Heart right ventricle (tissue), 16 donors: Measurements from ENCODE around the gene RANGRF. TPM values are rescaled to one million over a fixed set of nuclear protein-coding genes. Genes with fewer than 3 reads are reported as not detected.
A peak's percentile ranks its signal among the peaks of the same experiment; 100 is the strongest.

ENCODE experiments used
- ATAC-seq, 8 donors: fragments of 200-7000 bp; cut with Tn5 transposase; one replicate each; pipeline ENCODE4 v1.9.1; 2020; ENCODE audit warnings: mild to moderate bottlenecking in 8 of 8, moderate library complexity in 8 of 8, moderate number of reproducible peaks in 1 of 8
- DNase-seq, 2 donors: peaks; one replicate each; pipeline ENCODE4 v3.0.0-alpha.2; 2020
- H3K27ac ChIP-seq, 10 donors: fragments of 200-600 bp; sonication (generic) in 2 of 10; one replicate each; pipeline versions ENCODE4 v1.5.0 to v1.8.0; 2020 to 2022; ENCODE audit warnings: mild to moderate bottlenecking in 3 of 10
- H3K27me3 ChIP-seq, 7 donors: fragments of 200-600 bp; one replicate each; pipeline ENCODE4 v1.8.0; 2021 to 2022; ENCODE audit warnings: mild to moderate bottlenecking in 2 of 7
- H3K36me3 ChIP-seq, 9 donors: fragments of 200-600 bp; sonication (generic) in 1 of 9; one replicate each; pipeline versions ENCODE4 v1.5.0 to v1.8.0; 2020 to 2022; ENCODE audit warnings: mild to moderate bottlenecking in 2 of 9
- H3K4me1 ChIP-seq, 9 donors: fragments of 200-600 bp; sonication (generic) in 1 of 9; one replicate each; pipeline versions ENCODE4 v1.5.0 to v1.8.0; 2020 to 2022; ENCODE audit warnings: mild to moderate bottlenecking in 4 of 9
- H3K4me3 ChIP-seq, 10 donors: fragments of 200-600 bp; sonication (generic) in 2 of 10; one replicate each; pipeline versions ENCODE4 v1.5.0 to v1.8.0; 2020 to 2022; ENCODE audit warnings: mild to moderate bottlenecking in 7 of 10, moderate library complexity in 2 of 10
- H3K9me3 ChIP-seq, 11 donors: fragments of 200-600 bp in 10 of 11; sonication (generic) in 2 of 11; one replicate each; pipeline versions ENCODE4 v1.5.0 to v1.8.0; 2013 to 2022; ENCODE audit warnings: mild to moderate bottlenecking in 2 of 11, control low read depth in 1 of 11, moderate library complexity in 1 of 11
- CTCF ChIP-seq, 9 donors: fragments of 200-600 bp; sonication (generic) in 2 of 9; IDR thresholded peaks; one replicate each; pipeline versions ENCODE4 v1.5.0 to v1.8.0; 2021 to 2022; ENCODE audit warnings: antibody characterized with exemption in 9 of 9, mild to moderate bottlenecking in 5 of 9, moderate library complexity in 1 of 9
- WGBS, 2 donors: extraction: QIAGEN DNeasy Blood & Tissue Kit; methylation state at CpG; one replicate each; pipeline ENCODE4 v1.1.7; 2013; ENCODE audit warnings: inconsistent platforms in 1 of 2; 5-methylcytosine and 5-hydroxymethylcytosine counted together
- intact Hi-C, 10 donors: fragments of 100-400 bp; cut with DNase I; formaldehyde crosslinking; loops; one replicate each; pipeline versions ENCODE4 v1.11.1 to v1.14.2; 2022
- long read RNA-seq, 3 donors: library from polyadenylated mRNA; unstranded; transcript quantifications; one replicate each; pipeline ENCODE4 v2.0.0, GENCODE V29; 2020 to 2021
- polyA plus RNA-seq, 2 donors: library from polyadenylated mRNA; stranded (reverse); fragments of 200-250 nt; gene quantifications; one replicate each; pipeline ENCODE4 v1.2.3, GENCODE V29; 2013
- total RNA-seq, 10 donors: library from RNA; stranded (reverse); fragmentation: NEBNext Ultra II Directional in 3 of 10; extraction: Animal tissue kit (Norgen Biotek cat#: 25700) in 3 of 10; gene quantifications; one replicate each; pipeline versions ENCODE4 v1.2.1 to v1.2.4, GENCODE V29; 2021 to 2023
- donor health status: Arrhythmogenic right ventricular cardiomyopathy.
- donor health status: ischemic (EF 13 %, LVEDD 7.1; RV severe dilation, severe dysfunction).
- donor health status: healthy with polysubstance abuse.
- donor health status: DM: no; HTN: yes; CAD: no.
- donor health status: DM: no; HTN: no; CAD: no.
- donor health status: ischemic (EF 25% LVEDD 6.9; RV normal size, moderate dysfunction).
- donor health status: ischemic (EF 25% LVEDD 5.7; RV mildly dilated, moderate dysfunction).
- donor health status: healthy.
- donor health status: DM: yes; HTN: yes; CAD: no.
- donor health status: Ischemic cardiomyopathy.
- donor health status: ischemic (EF 35%, LVEDD 5.7; RV mildly dilated, moderate dysfunction).
- donor health status: nonischemic (EF 11% LVEDD 7.7; RV severe dilation, severe dysfunction).
- donor health status: DM: yes; HTN: yes; CAD: no.
- donor health status: PGD.
- donor health status: ischemic (EF 29% LVEDD 5.4; RV normal size, mild dysfunction).
- donor health status: nonischemic (EF 23%, LVEDD 6.1; RV moderate dilation, normal function).

The RANGRF gene, protein sequence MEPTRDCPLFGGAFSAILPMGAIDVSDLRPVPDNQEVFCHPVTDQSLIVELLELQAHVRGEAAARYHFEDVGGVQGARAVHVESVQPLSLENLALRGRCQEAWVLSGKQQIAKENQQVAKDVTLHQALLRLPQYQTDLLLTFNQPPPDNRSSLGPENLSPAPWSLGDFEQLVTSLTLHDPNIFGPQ
- 10 to 100 TPM; 20.7 to 28.2 (median 24.4) TPM for total RNA-seq
- polyA plus RNA-seq, result 10 to 100 TPM; 32.3 to 53.5 TPM
- long read RNA-seq, donor 1, partial matches to known transcripts, result 9 of 21 reads
- long read RNA-seq, donor 1, other reads (novel, unspliced or antisense), result 1 of 21 reads
- long read RNA-seq, donor 2, transcript RANGRF-201 (5 exons, 1,009 nt), result major isoform, 13 of 28 reads
- long read RNA-seq, donor 2, partial matches to known transcripts, result 11 of 28 reads
- long read RNA-seq, donor 2, other reads (novel, unspliced or antisense), result 1 of 28 reads
- long read RNA-seq, donor 3, transcript RANGRF-201 (5 exons, 1,009 nt), result major isoform, 6 of 22 reads
- long read RNA-seq, donor 3, transcript RANGRF-203 (3 exons, 1,140 nt), result minor isoform, 5 of 22 reads
- long read RNA-seq, donor 3, transcript RANGRF-204 (2 exons, 607 nt), result major isoform, 6 of 22 reads
- long read RNA-seq, donor 3, partial matches to known transcripts, result 1 of 22 reads
- long read RNA-seq, donor 3, other reads (novel, unspliced or antisense), result 1 of 22 reads

GRCh38 chr17:8288336-8289102 is at the start of gene RANGRF:
RANGRF (plus strand) TSS chr17:8288670; CDS start chr17:8288789, 119 bp downstream.
- TF ChIP-seq CTCF (IDR thresholded peaks at IDR 0.05), result no peak
- Histone ChIP-seq H3K36me3 (peaks cover 0 to 2% (median 0%) of the 10 kb centered on the region in 9 donors), H3K4me3 (peak within 1 kb of the TSS; percentile 67 to 85 (median 75)), H3K27me3 (no peaks in the 10 kb centered on the region), H3K27ac (peak within 1 kb of the TSS; percentile 76 to 95 (median 92)), H3K4me1 (peaks cover 7 to 25% (median 17%) of the 10 kb centered on the region in 9 donors), H3K9me3 (no peaks in the 10 kb centered on the region)
- intact Hi-C loops, result loop anchor here in 7 of 10 donors (2.0 to 10.0 kb wide), 4 partner anchors 36 to 184 kb away; partner anchors contain the start of genes CTC1 (in 1 of the 7) and PFAS (in 1 of the 7)
- 0% methylated on average over 53 of the region's 53 CpGs for WGBS, 2 donors
- ATAC-seq, result peak; percentile 91 to 97 (median 95)
- peak; percentile 91 for DNase-seq

DNA sequence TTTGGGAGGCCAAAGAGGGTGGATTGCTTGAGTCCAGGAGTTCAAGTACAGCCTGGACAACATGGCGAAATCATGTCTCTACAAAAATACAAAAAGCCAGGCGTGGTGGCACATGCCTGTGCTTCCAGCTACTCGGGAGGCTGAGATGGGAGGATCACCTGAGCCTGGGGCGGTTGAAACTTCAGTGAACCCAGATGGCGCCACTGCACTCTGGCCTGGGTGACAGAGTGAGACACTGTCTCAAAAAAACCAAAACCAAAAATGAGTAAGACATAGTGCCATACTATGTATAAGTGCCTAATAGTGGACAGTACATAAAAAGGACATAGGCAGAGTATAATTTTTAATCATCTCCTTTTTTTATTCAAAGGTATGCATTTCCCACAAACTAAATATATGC is 44.6 kb upstream of the RANGRF start:
- intact Hi-C loops, result loop anchor here in 1 of 10 donors (2.0 kb wide), 1 partner anchor 15 kb away; no protein-coding TSS in a partner anchor

GRCh38 chr17:8244768-8245167 is 43.7 kb upstream of the RANGRF start:
- Histone ChIP-seq H3K9me3 (peaks cover 0 to 3% (median 0%) of the 10 kb centered on the region in 11 donors), H3K36me3 (peaks cover 0 to 53% (median 4%) of the 10 kb centered on the region in 9 donors), H3K4me3 (no peak overlapping the region), H3K27me3 (no peaks in the 10 kb centered on the region), H3K4me1 (peaks cover 0 to 29% (median 9%) of the 10 kb centered on the region in 9 donors), H3K27ac (no peak overlapping the region)
- WGBS, 2 donors, result 96 to 99% methylated on average over 8 of the region's 8 CpGs
- DNase-seq (no peak), ATAC-seq (no peak)
- intact Hi-C loops, result loop anchor here in 1 of 10 donors (5.0 kb wide), 1 partner anchor 138 kb away; the partner anchor contains the start of gene RPL26
- TF ChIP-seq CTCF (IDR thresholded peaks at IDR 0.05), result no peak

More for the DNA sequence above, 44.6 kb upstream of the RANGRF start:
- H3K27me3 ChIP-seq, result no peaks in the 10 kb centered on the region
- peaks cover 0 to 62% (median 9%) of the 10 kb centered on the region in 9 donors for H3K36me3 ChIP-seq
- 93 to 96% methylated on average over 5 of the region's 5 CpGs for WGBS, 2 donors
- no peak for ATAC-seq
- H3K27ac ChIP-seq, result no peak overlapping the region
- peaks cover 0 to 3% (median 0%) of the 10 kb centered on the region in 11 donors for H3K9me3 ChIP-seq
- H3K4me3 ChIP-seq, result no peak overlapping the region
- peaks cover 0 to 24% (median 4%) of the 10 kb centered on the region in 9 donors for H3K4me1 ChIP-seq
- no peak for DNase-seq
- TF ChIP-seq CTCF (IDR thresholded peaks at IDR 0.05), result no peak
